BE2C (cell line): ENCODE results near the gene HTD2. TPM values are rescaled to one million over a fixed set of nuclear protein-coding genes. Genes with fewer than 3 reads are reported as not detected.

Experiments
- DNase-seq: peaks from one replicate; pipeline ENCODE4 v3.0.0-alpha.2; 2020
- H3K27me3 ChIP-seq: fragments of 250-450 bp; sonication (Bioruptor Pico); 2 replicates; pipeline ENCODE4 v1.5.1; 2020; ENCODE audit warnings: mild to moderate bottlenecking
- H3K36me3 ChIP-seq: fragments of 250-450 bp; sonication (Bioruptor Pico); 2 replicates; pipeline ENCODE4 v1.5.1; 2020; ENCODE audit warnings: mild to moderate bottlenecking
- H3K4me1 ChIP-seq: fragments of 250-450 bp; sonication (Bioruptor Pico); 2 replicates; pipeline ENCODE4 v1.5.1; 2020
- H3K4me3 ChIP-seq: 2 replicates; pipeline ENCODE4 v1.5.1; 2011; ENCODE audit warnings: low read depth, low read length
- H3K9me3 ChIP-seq: fragments of 250-450 bp; sonication (Bioruptor Pico); 2 replicates; pipeline ENCODE4 v1.5.1; 2020
- polyA plus RNA-seq: library from polyadenylated mRNA; unstranded; fragments of >200 nt; gene quantifications from one replicate; pipeline ENCODE4 v1.2.1, GENCODE V29; 2012; ENCODE audit warnings: low read depth, missing spikeins; ENCODE audit not compliant: insufficient read length, insufficient read depth
- TF ChIP-seq, protein P1 (sequence below): IDR thresholded peaks from 2 replicates; pipeline ENCODE4 v1.5.1; 2012; ENCODE audit warnings: mild to moderate bottlenecking, low read depth, low read length

The HTD2 gene
- polyA plus RNA-seq, result 4.7 TPM

- DNase-seq, result peak; percentile 91
- Histone ChIP-seq H3K4me3 (peak within 1 kb of the TSS; percentile 91), H3K27me3 (no peaks in the 10 kb centered on the region), H3K36me3 (peaks cover 2% of the 10 kb centered on the region), H3K4me1 (no peaks in the 10 kb centered on the region), H3K9me3 (no peaks in the 10 kb centered on the region)
- TF ChIP-seq, protein P1, sequence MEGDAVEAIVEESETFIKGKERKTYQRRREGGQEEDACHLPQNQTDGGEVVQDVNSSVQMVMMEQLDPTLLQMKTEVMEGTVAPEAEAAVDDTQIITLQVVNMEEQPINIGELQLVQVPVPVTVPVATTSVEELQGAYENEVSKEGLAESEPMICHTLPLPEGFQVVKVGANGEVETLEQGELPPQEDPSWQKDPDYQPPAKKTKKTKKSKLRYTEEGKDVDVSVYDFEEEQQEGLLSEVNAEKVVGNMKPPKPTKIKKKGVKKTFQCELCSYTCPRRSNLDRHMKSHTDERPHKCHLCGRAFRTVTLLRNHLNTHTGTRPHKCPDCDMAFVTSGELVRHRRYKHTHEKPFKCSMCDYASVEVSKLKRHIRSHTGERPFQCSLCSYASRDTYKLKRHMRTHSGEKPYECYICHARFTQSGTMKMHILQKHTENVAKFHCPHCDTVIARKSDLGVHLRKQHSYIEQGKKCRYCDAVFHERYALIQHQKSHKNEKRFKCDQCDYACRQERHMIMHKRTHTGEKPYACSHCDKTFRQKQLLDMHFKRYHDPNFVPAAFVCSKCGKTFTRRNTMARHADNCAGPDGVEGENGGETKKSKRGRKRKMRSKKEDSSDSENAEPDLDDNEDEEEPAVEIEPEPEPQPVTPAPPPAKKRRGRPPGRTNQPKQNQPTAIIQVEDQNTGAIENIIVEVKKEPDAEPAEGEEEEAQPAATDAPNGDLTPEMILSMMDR, result peak; percentile 78
Observed at GRCh38 chr3:58305882-58306711, at the start of gene HTD2, which contains the start of gene RPP14. Gene HTD2, plus strand, starts transcription at chr3:58306520. Its CDS starts 11,094 bp downstream, at chr3:58317614. Gene RPP14, plus strand, starts transcription at chr3:58306245. Its CDS starts 4,085 bp downstream, at chr3:58310330.

- DNase-seq, result no peak
- no peaks in the 10 kb centered on the region for H3K27me3 ChIP-seq
- no peaks in the 10 kb centered on the region for H3K9me3 ChIP-seq
- TF ChIP-seq, protein P1, result no peak
- H3K4me1 ChIP-seq, result no peaks in the 10 kb centered on the region
- H3K36me3 ChIP-seq, result no peaks in the 10 kb centered on the region
- H3K4me3 ChIP-seq, result no peak overlapping the region
Observed at GRCh38 chr3:58258392-58259055, 47.8 kb upstream of the HTD2 start.

GRCh38 chr3:58260261-58260731 lies 46.0 kb upstream of the HTD2 start:
- Histone ChIP-seq H3K9me3 (no peaks in the 10 kb centered on the region), H3K27me3 (no peaks in the 10 kb centered on the region), H3K4me3 (no peak overlapping the region), H3K4me1 (no peaks in the 10 kb centered on the region), H3K36me3 (no peaks in the 10 kb centered on the region)
- DNase-seq, result no peak
- TF ChIP-seq, protein P1, result no peak

DNA sequence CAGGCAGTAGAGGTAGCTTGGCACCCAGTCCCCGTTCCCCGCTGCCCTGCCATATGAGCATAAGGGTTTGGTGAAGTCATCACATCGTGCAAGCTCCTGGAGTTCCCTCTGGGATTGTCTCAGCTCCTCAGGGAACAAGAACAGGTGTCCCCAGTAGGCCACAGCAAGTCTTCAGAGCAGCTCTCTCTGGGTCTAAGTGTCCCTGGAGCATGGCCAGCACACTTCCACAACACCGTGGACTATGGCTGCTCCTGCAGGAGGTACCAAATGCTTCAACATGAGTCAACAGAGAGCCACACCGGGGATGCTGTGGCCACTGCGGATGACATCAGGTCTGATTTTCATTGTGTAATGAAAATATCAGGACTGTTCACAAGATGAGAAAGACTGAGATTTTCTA lies 45.6 kb upstream of the HTD2 start:
- TF ChIP-seq, protein P1, result no peak
- Histone ChIP-seq H3K4me1 (no peaks in the 10 kb centered on the region), H3K36me3 (no peaks in the 10 kb centered on the region), H3K27me3 (no peaks in the 10 kb centered on the region), H3K4me3 (no peak overlapping the region), H3K9me3 (no peaks in the 10 kb centered on the region)
- no peak for DNase-seq

GRCh38 chr3:58261954-58262666 lies 44.2 kb upstream of the HTD2 start:
- H3K27me3 ChIP-seq, result no peaks in the 10 kb centered on the region
- no peak overlapping the region for H3K4me3 ChIP-seq
- H3K9me3 ChIP-seq, result no peaks in the 10 kb centered on the region
- TF ChIP-seq, protein P1, result no peak
- DNase-seq, result no peak
- H3K4me1 ChIP-seq, result peaks cover 3% of the 10 kb centered on the region; the same call in 1 of the 2 replicates
- H3K36me3 ChIP-seq, result no peaks in the 10 kb centered on the region
